Smooth muscle cell (in vitro differentiated cells): ENCODE results near the gene ALOXE3. TPM values are rescaled to one million over a fixed set of nuclear protein-coding genes. Genes with fewer than 3 reads are reported as not detected.
A peak's percentile ranks its signal among the peaks of the same experiment; 100 is the strongest.

ENCODE experiments used
- DNase-seq: peaks from one replicate; lab custom pipeline; 2025; ENCODE audit not compliant: unreplicated experiment; lab: John Stamatoyannopoulos, UW
- H2AFZ ChIP-seq: fragments of 200-600 bp; sonication (generic); 2 replicates; pipeline ENCODE4 v1.6.0; 2016; ENCODE audit warnings: antibody characterized with exemption, low read depth, mild to moderate bottlenecking
- H3F3A ChIP-seq: fragments of 200-600 bp; sonication (generic); 2 replicates; pipeline ENCODE4 v1.6.0; 2017; ENCODE audit warnings: antibody characterized with exemption, low read depth
- H3K27ac ChIP-seq: fragments of 200-600 bp; sonication (generic); 2 replicates; pipeline ENCODE4 v1.5.1; 2016; ENCODE audit warnings: low read depth, mild to moderate bottlenecking
- H3K27me3 ChIP-seq: fragments of 200-600 bp; sonication (generic); 2 replicates; pipeline ENCODE4 v1.6.1; 2016; ENCODE audit warnings: low read depth, mild to moderate bottlenecking
- H3K36me3 ChIP-seq: fragments of 200-600 bp; sonication (generic); 2 replicates; pipeline ENCODE4 v1.5.1; 2016; ENCODE audit warnings: low read depth
- H3K4me1 ChIP-seq: fragments of 200-600 bp; sonication (generic); 2 replicates; pipeline ENCODE4 v1.5.1; 2016; ENCODE audit warnings: low read depth
- H3K4me2 ChIP-seq: fragments of 200-600 bp; sonication (generic); 2 replicates; pipeline ENCODE4 v1.6.0; 2016; ENCODE audit warnings: mild to moderate bottlenecking
- H3K4me3 ChIP-seq: fragments of 200-600 bp; sonication (generic); 2 replicates; pipeline ENCODE4 v1.5.1; 2016; ENCODE audit warnings: mild to moderate bottlenecking
- H3K79me2 ChIP-seq: fragments of 200-600 bp; sonication (generic); 2 replicates; pipeline ENCODE4 v1.6.0; 2016; ENCODE audit warnings: low read depth, mild to moderate bottlenecking
- H3K9ac ChIP-seq: fragments of 200-600 bp; sonication (generic); 2 replicates; pipeline ENCODE4 v1.6.0; 2016; ENCODE audit warnings: low read depth
- H3K9me3 ChIP-seq: fragments of 200-600 bp; sonication (generic); replicated peaks from 2 replicates; pipeline ENCODE4 v1.5.1; 2016; ENCODE audit warnings: low read depth
- H4K20me1 ChIP-seq: fragments of 200-600 bp; sonication (generic); 2 replicates; pipeline ENCODE4 v1.6.0; 2016; ENCODE audit warnings: low read depth
- CTCF ChIP-seq: fragments of 200-600 bp; sonication (generic); IDR thresholded peaks from 2 replicates; pipeline ENCODE4 v1.5.1; 2017; ENCODE audit warnings: borderline replicate concordance, mild to moderate bottlenecking, antibody characterized with exemption; ENCODE audit not compliant: insufficient read depth, poor library complexity, severe bottlenecking
- WGBS: methylation state at CpG from one replicate; pipeline ENCODE4 v1.1.7; 2016; ENCODE audit warnings: low lambda C conversion rate; 5-methylcytosine and 5-hydroxymethylcytosine counted together
- polyA plus RNA-seq: library from polyadenylated mRNA; unstranded; fragments of >200 nt; fragmentation: Nextera tagmentation; extraction: Ambion mirVana; gene quantifications from 2 replicates; pipeline ENCODE4 v1.2.1, GENCODE V29; 2016
- total RNA-seq: library from RNA; depleted of rRNA; stranded (reverse); fragments of >200 nt; gene quantifications from 2 replicates; pipeline ENCODE4 v1.2.3, GENCODE V29; 2014

The ALOXE3 gene
- 1.1 and 1.7 TPM in 2 replicates for total RNA-seq
- polyA plus RNA-seq: 0.25 and 2.3 TPM in 2 replicates

- peak within 1 kb of the TSS; percentile 83 for H3K9ac ChIP-seq
These were observed at the start of gene ALOXE3 for GRCh38 chr17:8117980-8118768. TSS of gene ALOXE3 (minus strand) at chr17:8118514. CDS start at chr17:8117990, 524 bp downstream.

GRCh38 chr17:8167526-8167925 is 49.2 kb upstream of the ALOXE3 start:
- Histone ChIP-seq H3K79me2 (peaks cover 6% of the 10 kb centered on the region), H3K36me3 (no peaks in the 10 kb centered on the region), H3K4me1 (peaks cover 17% of the 10 kb centered on the region), H3K27ac (no peak overlapping the region), H3F3A (no peaks in the 10 kb centered on the region), H3K9me3 (no peaks in the 10 kb centered on the region), H3K4me2 (no peak overlapping the region), H3K4me3 (no peak overlapping the region), H4K20me1 (no peaks in the 10 kb centered on the region), H3K9ac (no peak overlapping the region), H2AFZ (no peak overlapping the region), H3K27me3 (no peaks in the 10 kb centered on the region)
- TF ChIP-seq CTCF: no peak
- DNase-seq: no peak
- WGBS: 80% methylated on average over 3 of the region's 3 CpGs

More at GRCh38 chr17:8117980-8118768, at the start of gene ALOXE3:
- TF ChIP-seq CTCF: no peak
- Histone ChIP-seq H3K9me3 (no peaks in the 10 kb centered on the region), H3K27me3 (peaks cover 57% of the 10 kb centered on the region), H3F3A (peaks cover 13% of the 10 kb centered on the region), H3K36me3 (no peaks in the 10 kb centered on the region), H4K20me1 (peaks cover 9% of the 10 kb centered on the region), H3K4me1 (peaks cover 1% of the 10 kb centered on the region), H3K27ac (peak within 1 kb of the TSS; percentile 89), H3K79me2 (no peaks in the 10 kb centered on the region), H2AFZ (peak within 1 kb of the TSS; percentile 68), H3K4me3 (peak within 1 kb of the TSS; percentile 59), H3K4me2 (peak within 1 kb of the TSS; percentile 92)
- peak; percentile 27 for DNase-seq
- WGBS: under 1% methylated on average over 31 of the region's 33 CpGs

DNA sequence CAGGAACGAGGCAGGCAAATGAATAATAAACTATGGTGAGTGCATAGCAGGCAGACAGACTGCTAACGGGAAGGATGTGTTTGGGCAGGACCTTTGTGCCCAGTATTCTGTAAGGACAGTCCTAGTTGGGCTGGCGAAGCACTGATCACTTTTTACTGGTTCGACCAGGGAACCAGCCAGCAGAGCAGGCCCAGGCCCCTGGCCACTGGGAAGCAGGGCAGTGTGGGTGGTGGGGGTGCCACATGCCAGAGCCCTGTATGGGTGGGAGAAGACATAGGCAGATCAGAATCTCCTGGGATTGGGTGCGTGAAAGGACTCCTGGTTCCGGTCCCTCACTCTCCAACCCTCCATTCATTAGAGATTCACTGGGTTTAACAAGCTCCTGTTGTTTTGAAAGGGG is 48.4 kb upstream of the ALOXE3 start:
- Histone ChIP-seq H3K27ac (no peak overlapping the region), H3K27me3 (no peaks in the 10 kb centered on the region), H3K9me3 (no peaks in the 10 kb centered on the region), H3K79me2 (peaks cover 14% of the 10 kb centered on the region), H3K9ac (no peak overlapping the region), H3K36me3 (no peaks in the 10 kb centered on the region), H3F3A (no peaks in the 10 kb centered on the region), H3K4me3 (no peak overlapping the region), H3K4me2 (no peak overlapping the region), H4K20me1 (peaks cover 5% of the 10 kb centered on the region), H2AFZ (no peak overlapping the region), H3K4me1 (peaks cover 18% of the 10 kb centered on the region)
- 92% methylated on average over 6 of the region's 6 CpGs for WGBS
- no peak for DNase-seq
- TF ChIP-seq CTCF: no peak

DNA sequence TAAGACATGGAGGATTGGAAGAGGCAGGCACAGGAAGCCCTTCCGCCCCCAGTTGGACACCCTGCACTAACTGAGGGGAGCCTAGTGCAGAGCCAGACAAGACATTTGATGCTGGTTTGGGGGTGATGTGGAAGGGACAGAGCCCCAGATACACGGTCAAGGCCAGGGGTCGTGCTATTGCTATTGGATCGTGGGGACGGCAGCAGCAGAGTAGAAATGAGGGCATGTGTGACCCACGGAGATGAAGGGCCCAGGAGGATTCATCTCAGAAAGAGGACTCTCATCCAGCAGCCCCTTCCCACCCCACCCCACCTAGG is 46.5 kb upstream of the ALOXE3 start:
- Histone ChIP-seq H3K9me3 (no peaks in the 10 kb centered on the region), H3K79me2 (peaks cover 17% of the 10 kb centered on the region), H2AFZ (no peak overlapping the region), H3K4me2 (peak overlapping the region; percentile 97), H3K4me1 (peaks cover 22% of the 10 kb centered on the region), H3K36me3 (no peaks in the 10 kb centered on the region), H3K9ac (no peak overlapping the region), H3K27me3 (no peaks in the 10 kb centered on the region), H3K27ac (peak overlapping the region; percentile 1), H3F3A (peaks cover 5% of the 10 kb centered on the region), H3K4me3 (no peak overlapping the region), H4K20me1 (peaks cover 8% of the 10 kb centered on the region)
- no peak for DNase-seq
- WGBS: 88% methylated on average over 6 of the region's 6 CpGs
- no peak for TF ChIP-seq CTCF
